ENCODE measurements around the gene PLCD1. TPM values are rescaled to one million over a fixed set of nuclear protein-coding genes. Genes with fewer than 3 reads are reported as not detected.

Gene PLCD1
- total and polyA plus RNA-seq, 2 experiments from 2014 or later = 18.8 to 21.4 TPM

GRCh38 chr3:37963016-37963415, 66.4 kb downstream of the PLCD1 start:
- Histone ChIP-seq H3K79me2 (ENCODE audit: insufficient read depth) (no peaks in the 10 kb centered on the region), H3K27ac (0 out of 2 replicates have a peak overlapping the region, but pooled peaks have one; percentile 2), H3K4me1 (ENCODE audit: insufficient read depth) (peaks cover 17% of the 10 kb centered on the region), H3K36me3 (ENCODE audit: low read depth) (no peaks in the 10 kb centered on the region), H3K4me2 (ENCODE audit: unreplicated experiment) (no peak overlapping the region), H2AFZ (peak overlapping the region; percentile 55), H4K20me1 (ENCODE audit: insufficient read depth) (no peaks in the 10 kb centered on the region), H3K27me3 (replicated peaks; ENCODE audit: insufficient read depth) (no peaks in the 10 kb centered on the region), H3F3A (ENCODE audit: insufficient read depth) (peaks cover 6% of the 10 kb centered on the region; the same call in 1 of the 2 replicates), H3K9me2 (ENCODE audit: insufficient read depth) (no peaks in the 10 kb centered on the region), H3K9ac (no peak overlapping the region), H3K4me3 (no peak overlapping the region), H3K9me3 (ENCODE audit: low read depth) (no peaks in the 10 kb centered on the region)
- in situ Hi-C loops (cut with MboI) = no loop called here
- DNase-seq = peak; percentile 49
- no peak for TF ChIP-seq EZH2 (IDR thresholded peaks at IDR 0.05; ENCODE audit: insufficient read depth, poor library complexity, severe bottlenecking)
- no peak for TF ChIP-seq EZH2phosphoT487 (IDR thresholded peaks at IDR 0.05; ENCODE audit: insufficient read depth, low read depth)
- WGBS, 2 experiments (ENCODE audit: low coverage in 1 of 2, low lambda C conversion rate in 2 of 2, missing lambda C conversion rate in 2 of 2) = 34 to 38% methylated on average over 5 of the region's 5 CpGs

- Histone ChIP-seq H3K9me2 (ENCODE audit: insufficient read depth) (no peaks in the 10 kb centered on the region), H3K4me1 (ENCODE audit: insufficient read depth) (peaks cover 17% of the 10 kb centered on the region), H3K4me2 (ENCODE audit: unreplicated experiment) (no peak overlapping the region), H3K79me2 (ENCODE audit: insufficient read depth) (no peaks in the 10 kb centered on the region), H4K20me1 (ENCODE audit: insufficient read depth) (no peaks in the 10 kb centered on the region), H3F3A (ENCODE audit: insufficient read depth) (peaks cover 6% of the 10 kb centered on the region; the same call in 1 of the 2 replicates), H2AFZ (no peak overlapping the region), H3K36me3 (ENCODE audit: low read depth) (no peaks in the 10 kb centered on the region), H3K27ac (no peak overlapping the region), H3K9ac (no peak overlapping the region), H3K4me3 (no peak overlapping the region), H3K27me3 (replicated peaks; ENCODE audit: insufficient read depth) (no peaks in the 10 kb centered on the region), H3K9me3 (ENCODE audit: low read depth) (no peaks in the 10 kb centered on the region)
- 69 to 75% methylated on average over 6 of the region's 6 CpGs for WGBS, 2 experiments (ENCODE audit: low coverage in 1 of 2, low lambda C conversion rate in 2 of 2, missing lambda C conversion rate in 2 of 2)
- TF ChIP-seq EZH2 (IDR thresholded peaks at IDR 0.05; ENCODE audit: insufficient read depth, poor library complexity, severe bottlenecking) = no peak
- no peak for TF ChIP-seq EZH2phosphoT487 (IDR thresholded peaks at IDR 0.05; ENCODE audit: insufficient read depth, low read depth)
- DNase-seq = no peak
- in situ Hi-C loops (cut with MboI) = no loop called here
These were observed 67.6 kb downstream of the PLCD1 start for GRCh38 chr3:37961622-37962431.

GRCh38 chr3:37957539-37957936, 71.9 kb downstream of the PLCD1 start:
- Histone ChIP-seq H3K79me2 (ENCODE audit: insufficient read depth) (no peaks in the 10 kb centered on the region), H3K9ac (no peak overlapping the region), H4K20me1 (ENCODE audit: insufficient read depth) (no peaks in the 10 kb centered on the region), H3K4me1 (ENCODE audit: insufficient read depth) (peaks cover 9% of the 10 kb centered on the region), H3F3A (ENCODE audit: insufficient read depth) (peaks cover 6% of the 10 kb centered on the region; the same call in 1 of the 2 replicates), H3K4me3 (no peak overlapping the region), H3K27ac (no peak overlapping the region), H3K9me2 (ENCODE audit: insufficient read depth) (no peaks in the 10 kb centered on the region), H3K9me3 (ENCODE audit: low read depth) (no peaks in the 10 kb centered on the region), H3K4me2 (ENCODE audit: unreplicated experiment) (no peak overlapping the region), H3K27me3 (replicated peaks; ENCODE audit: insufficient read depth) (no peaks in the 10 kb centered on the region), H2AFZ (no peak overlapping the region), H3K36me3 (ENCODE audit: low read depth) (no peaks in the 10 kb centered on the region)
- 89 to 93% methylated on average over 7 of the region's 7 CpGs for WGBS, 2 experiments (ENCODE audit: low coverage in 1 of 2, low lambda C conversion rate in 2 of 2, missing lambda C conversion rate in 2 of 2)
- TF ChIP-seq EZH2 (IDR thresholded peaks at IDR 0.05; ENCODE audit: insufficient read depth, poor library complexity, severe bottlenecking) (no peak), EZH2phosphoT487 (IDR thresholded peaks at IDR 0.05; ENCODE audit: insufficient read depth, low read depth) (no peak)
- DNase-seq = no peak
- in situ Hi-C loops (cut with MboI) = no loop called here

Small RNAs within 50 kb of the gene (microRNA-seq; reads per million reads assigned to microRNA genes)
- 15.9 reads per million, percentile 24 among the genes with 10 or more reads in this experiment for gene MIR26A1 (ENCODE audit: borderline number of aligned reads)

Small RNAs within 50 kb of the gene (small RNA-seq; reads per million reads assigned to genes)
- gene MIR26A1 (ENCODE audit: low read depth, low replicate concordance) = not detected
- not detected for gene RF00019 (ENCODE audit: low read depth, low replicate concordance)

Other genes starting within 250 kb of the PLCD1 start
- 22.9 and 33.4 TPM in 2 replicates for gene CTDSPL, start 167.8 kb downstream of the PLCD1 start, total RNA-seq (2014; rRNA removed; shearing (Covaris generic))
- 6.0 and 7.1 TPM in 2 replicates for gene CTDSPL, start 167.8 kb downstream of the PLCD1 start, polyA plus RNA-seq (2016; fragmentation: Nextera tagmentation; extraction: Ambion mirVana)
- 6.6 and 12.4 TPM in 2 replicates for gene VILL, start 38.9 kb downstream of the PLCD1 start, total RNA-seq (2014; rRNA removed; shearing (Covaris generic))
- 2.8 and 2.9 TPM in 2 replicates for gene VILL, start 38.9 kb downstream of the PLCD1 start, polyA plus RNA-seq (2016; fragmentation: Nextera tagmentation; extraction: Ambion mirVana)
- gene DLEC1, start 9.6 kb upstream of the PLCD1 start, total RNA-seq (2014; rRNA removed; shearing (Covaris generic)) = not detected in 2 replicates
- gene DLEC1, start 9.6 kb upstream of the PLCD1 start, polyA plus RNA-seq (2016; fragmentation: Nextera tagmentation; extraction: Ambion mirVana) = 0.15 TPM in 1 of 2 replicates, not detected in the other
- gene ACAA1, start 107.5 kb upstream of the PLCD1 start, total RNA-seq (2014; rRNA removed; shearing (Covaris generic)) = 18.7 and 32.9 TPM in 2 replicates
- 49.3 and 50.5 TPM in 2 replicates for gene ACAA1, start 107.5 kb upstream of the PLCD1 start, polyA plus RNA-seq (2016; fragmentation: Nextera tagmentation; extraction: Ambion mirVana)
- gene MYD88, start 109.0 kb upstream of the PLCD1 start, total RNA-seq (2014; rRNA removed; shearing (Covaris generic)) = 6.7 and 8.6 TPM in 2 replicates
- gene MYD88, start 109.0 kb upstream of the PLCD1 start, polyA plus RNA-seq (2016; fragmentation: Nextera tagmentation; extraction: Ambion mirVana) = 32.1 and 33.3 TPM in 2 replicates
- 29.5 and 40.0 TPM in 2 replicates for gene OXSR1, start 135.9 kb upstream of the PLCD1 start, total RNA-seq (2014; rRNA removed; shearing (Covaris generic))
- 15.0 and 17.1 TPM in 2 replicates for gene OXSR1, start 135.9 kb upstream of the PLCD1 start, polyA plus RNA-seq (2016; fragmentation: Nextera tagmentation; extraction: Ambion mirVana)
- gene SLC22A13, start 236.2 kb upstream of the PLCD1 start, total RNA-seq (2014; rRNA removed; shearing (Covaris generic)) = 0.38 and 0.86 TPM in 2 replicates
- gene SLC22A13, start 236.2 kb upstream of the PLCD1 start, polyA plus RNA-seq (2016; fragmentation: Nextera tagmentation; extraction: Ambion mirVana) = not detected in 2 replicates

Measured in GM23248 (cell line).